Activated naive CD4-positive, alpha-beta T cell treated with anti-CD3 and anti-CD28 coated beads, Interleukin-2, amount 50 U/mL, for 72 hours (primary cell): ENCODE results near the gene FCGBP. TPM values are rescaled to one million over a fixed set of nuclear protein-coding genes. Genes with fewer than 3 reads are reported as not detected.

Experiments
- ATAC-seq, 2 donors: fragments of 150-1000 bp; cut with Tn5 transposase; 2 replicates each; pipeline ENCODE4 v1.10.0; 2021; ENCODE audit warnings: mild to moderate bottlenecking in 2 of 2, moderate library complexity in 2 of 2
- DNase-seq, 2 donors: peaks; one replicate each; pipeline ENCODE4 v3.0.0; 2021 to 2022; ENCODE audit warnings: low spot score in 2 of 2
- H3K27ac Mint-ChIP-seq, 2 donors: one replicate each; pipeline ENCODE4 v1.8.0; 2022; ENCODE audit warnings: mild to moderate bottlenecking in 2 of 2, mixed read lengths in 2 of 2
- H3K36me3 Mint-ChIP-seq, 2 donors: one replicate each; pipeline ENCODE4 v1.8.0; 2022; ENCODE audit warnings: mixed read lengths in 2 of 2
- H3K9me3 Mint-ChIP-seq, 2 donors: one replicate each; pipeline ENCODE4 v1.8.0; 2022; ENCODE audit warnings: mixed read lengths in 2 of 2
- total RNA-seq, 2 donors: library from RNA; stranded (reverse); gene quantifications; one replicate each; pipeline ENCODE4 v1.2.3, GENCODE V29; 2022

The FCGBP gene
- total RNA-seq, 2 donors from 2014 or later = 4.6 to 8.2 TPM

GRCh38 chr19:39935364-39935661 lies 879 bp upstream of the FCGBP start:
- Mint-ChIP-seq H3K9me3 (peaks cover 2 to 11% of the 10 kb centered on the region in 2 donors), H3K36me3 (peaks cover 2 to 9% of the 10 kb centered on the region in 2 donors), H3K27ac (peak overlapping the region in 1 of 2 donors; percentile 80)
- DNase-seq = no peak
- ATAC-seq = no peak

- H3K9me3 Mint-ChIP-seq = peaks cover 0 to 5% of the 10 kb centered on the region in 2 donors
- no peak overlapping the region for H3K27ac Mint-ChIP-seq
- H3K36me3 Mint-ChIP-seq = peaks cover 9 to 13% of the 10 kb centered on the region in 2 donors
- DNase-seq = no peak
- ATAC-seq = no peak
These were observed 4.7 kb downstream of the FCGBP start for GRCh38 chr19:39929750-39930149.

GRCh38 chr19:39928357-39928725 lies 6.1 kb downstream of the FCGBP start:
- Mint-ChIP-seq H3K9me3 (peaks cover 0 to 5% of the 10 kb centered on the region in 2 donors), H3K36me3 (peaks cover 9 to 13% of the 10 kb centered on the region in 2 donors), H3K27ac (peak overlapping the region; percentile 55 to 70)
- ATAC-seq = peak in 1 of 2 donors; percentile 45
- no peak for DNase-seq

- H3K27ac Mint-ChIP-seq = peak overlapping the region; percentile 55 to 70
- peak in 1 of 2 donors; percentile 29 for ATAC-seq
These were observed 6.7 kb downstream of the FCGBP start for GRCh38 chr19:39927524-39928356.

GRCh38 chr19:39927076-39927475 lies 7.4 kb downstream of the FCGBP start:
- peaks cover 0 to 5% of the 10 kb centered on the region in 2 donors for H3K9me3 Mint-ChIP-seq
- no peak for ATAC-seq
- no peak for DNase-seq
- peaks cover 9 to 13% of the 10 kb centered on the region in 2 donors for H3K36me3 Mint-ChIP-seq
- no peak overlapping the region for H3K27ac Mint-ChIP-seq

More at GRCh38 chr19:39927524-39928356, 6.7 kb downstream of the FCGBP start:
- DNase-seq = no peak
- Mint-ChIP-seq H3K36me3 (peaks cover 9 to 13% of the 10 kb centered on the region in 2 donors), H3K9me3 (peaks cover 0 to 5% of the 10 kb centered on the region in 2 donors)

GRCh38 chr19:39926170-39926760 lies 8.2 kb downstream of the FCGBP start:
- Mint-ChIP-seq H3K27ac (no peak overlapping the region), H3K36me3 (peaks cover 9 to 13% of the 10 kb centered on the region in 2 donors), H3K9me3 (peaks cover 0 to 5% of the 10 kb centered on the region in 2 donors)
- DNase-seq (no peak), ATAC-seq (no peak)

- Mint-ChIP-seq H3K9me3 (peaks cover 0 to 5% of the 10 kb centered on the region in 2 donors), H3K27ac (no peak overlapping the region), H3K36me3 (peaks cover 6 to 8% of the 10 kb centered on the region in 2 donors)
- ATAC-seq (no peak), DNase-seq (no peak)
These were observed 9.5 kb downstream of the FCGBP start for GRCh38 chr19:39924952-39925351.

- Mint-ChIP-seq H3K9me3 (peaks cover 0 to 1% of the 10 kb centered on the region in 2 donors), H3K36me3 (peaks cover under 1 to 5% of the 10 kb centered on the region in 2 donors), H3K27ac (no peak overlapping the region)
- ATAC-seq (no peak), DNase-seq (no peak)
These were observed 10.0 kb downstream of the FCGBP start for GRCh38 chr19:39924389-39924788.

GRCh38 chr19:39923862-39924261 lies 10.6 kb downstream of the FCGBP start:
- ATAC-seq (no peak), DNase-seq (no peak)
- Mint-ChIP-seq H3K36me3 (peaks cover 0 to 5% of the 10 kb centered on the region in 2 donors), H3K27ac (no peak overlapping the region), H3K9me3 (peaks cover 0 to 4% of the 10 kb centered on the region in 2 donors)

- peak overlapping the region in 1 of 2 donors; percentile 28 for H3K27ac Mint-ChIP-seq
- H3K36me3 Mint-ChIP-seq = no peaks in the 10 kb centered on the region
- no peak for DNase-seq
- no peak for ATAC-seq
- H3K9me3 Mint-ChIP-seq = peaks cover 0 to 4% of the 10 kb centered on the region in 2 donors
These were observed 14.5 kb downstream of the FCGBP start for GRCh38 chr19:39919976-39920375.

- no peak for DNase-seq
- H3K36me3 Mint-ChIP-seq = no peaks in the 10 kb centered on the region
- peak overlapping the region in 1 of 2 donors; percentile 79 for H3K27ac Mint-ChIP-seq
- peaks cover 0 to 4% of the 10 kb centered on the region in 2 donors for H3K9me3 Mint-ChIP-seq
- ATAC-seq = no peak
These were observed 16.2 kb downstream of the FCGBP start for GRCh38 chr19:39918183-39918651.

GRCh38 chr19:39917561-39918182 lies 16.8 kb downstream of the FCGBP start:
- DNase-seq (no peak), ATAC-seq (no peak)
- peak overlapping the region; percentile 37 to 79 for H3K27ac Mint-ChIP-seq
- no peaks in the 10 kb centered on the region for H3K36me3 Mint-ChIP-seq
- H3K9me3 Mint-ChIP-seq = peaks cover 0 to 4% of the 10 kb centered on the region in 2 donors

GRCh38 chr19:39916851-39917396 lies 17.5 kb downstream of the FCGBP start:
- no peaks in the 10 kb centered on the region for H3K36me3 Mint-ChIP-seq
- ATAC-seq (no peak), DNase-seq (no peak)
- peaks cover 0 to 4% of the 10 kb centered on the region in 2 donors for H3K9me3 Mint-ChIP-seq
- H3K27ac Mint-ChIP-seq = peak overlapping the region in 1 of 2 donors; percentile 4

GRCh38 chr19:39916236-39916635 lies 18.2 kb downstream of the FCGBP start:
- Mint-ChIP-seq H3K36me3 (no peaks in the 10 kb centered on the region), H3K27ac (peak overlapping the region; percentile 4 to 81), H3K9me3 (peaks cover 0 to 4% of the 10 kb centered on the region in 2 donors)
- DNase-seq (no peak), ATAC-seq (no peak)

GRCh38 chr19:39915848-39916215 lies 18.6 kb downstream of the FCGBP start:
- Mint-ChIP-seq H3K36me3 (no peaks in the 10 kb centered on the region), H3K9me3 (peaks cover 0 to 5% of the 10 kb centered on the region in 2 donors), H3K27ac (no peak overlapping the region)
- no peak for DNase-seq
- ATAC-seq = no peak

- ATAC-seq (no peak), DNase-seq (no peak)
- H3K36me3 Mint-ChIP-seq = no peaks in the 10 kb centered on the region
- H3K9me3 Mint-ChIP-seq = peaks cover 0 to 7% of the 10 kb centered on the region in 2 donors
- H3K27ac Mint-ChIP-seq = no peak overlapping the region
These were observed 19.2 kb downstream of the FCGBP start for GRCh38 chr19:39915101-39915847.
